GM19463 (cell line): ENCODE results near the gene SERBP1.

Experiments
- ATAC-seq: cut with Tn5 transposase; IDR thresholded peaks from one replicate; pipeline ENCODE4 v1.9.1; 2021; ENCODE audit warnings: mild to moderate bottlenecking, moderate library complexity; ENCODE audit not compliant: unreplicated experiment

Gene SERBP1

GRCh38 chr1:67371043-67371442, 59.2 kb downstream of the SERBP1 start:
- ATAC-seq = no peak

DNA sequence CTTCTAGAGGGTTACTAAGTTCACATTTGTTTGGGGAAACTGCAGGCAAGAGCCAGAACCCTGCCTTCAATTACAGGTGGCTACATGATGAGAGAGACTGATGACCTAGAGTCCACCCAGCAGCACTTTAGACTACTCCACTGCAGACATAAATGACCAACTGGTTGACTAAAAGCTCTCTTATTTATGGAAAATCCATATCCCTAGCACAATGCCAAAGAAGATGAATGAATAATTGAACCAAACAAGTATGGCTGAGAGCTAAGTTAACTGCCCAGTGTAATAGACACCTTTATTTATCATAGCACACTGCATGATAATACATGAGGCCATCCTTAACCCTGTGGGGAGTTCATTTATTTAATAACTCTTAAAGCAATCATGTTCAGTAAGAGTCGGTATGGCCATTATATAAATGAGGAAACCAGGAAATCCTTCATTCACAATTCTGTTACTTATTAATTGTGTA, 62.1 kb downstream of the SERBP1 start:
- no peak for ATAC-seq

GRCh38 chr1:67367370-67368045, 62.7 kb downstream of the SERBP1 start:
- ATAC-seq = no peak

DNA sequence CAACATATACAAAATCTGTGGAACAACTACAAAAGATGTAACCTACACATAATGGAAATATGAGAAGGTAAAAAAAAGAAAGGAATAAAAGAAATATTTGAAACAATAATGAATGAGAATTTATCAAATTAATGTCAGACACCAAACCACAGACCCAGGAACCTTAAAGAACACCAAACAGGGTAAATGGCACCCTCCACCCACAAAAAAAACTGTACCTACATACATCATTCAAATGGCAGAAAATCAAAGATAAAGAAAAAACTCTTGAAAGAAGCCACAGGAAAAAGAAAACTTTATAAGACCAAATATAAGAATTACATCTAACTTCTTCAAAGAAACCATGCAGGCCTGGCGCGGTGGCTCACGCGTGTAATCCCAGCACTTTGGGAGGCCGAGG, 68.6 kb downstream of the SERBP1 start:
- no peak for ATAC-seq

- no peak for ATAC-seq
Measured at GRCh38 chr1:67359592-67359991, 70.6 kb downstream of the SERBP1 start.
